SH-SY5Y (cell line): ENCODE data around the gene KLHL8.

Experiments
- GATA2 ChIP-seq: IDR thresholded peaks from 2 replicates; pipeline ENCODE4 v1.6.1; 2011; ENCODE audit warnings: mild to moderate bottlenecking, low read depth, low read length
- GATA3 ChIP-seq: IDR thresholded peaks from 2 replicates; pipeline ENCODE4 v1.6.1; 2011; ENCODE audit warnings: low read depth, mild to moderate bottlenecking, low read length, moderate library complexity

Gene KLHL8

DNA sequence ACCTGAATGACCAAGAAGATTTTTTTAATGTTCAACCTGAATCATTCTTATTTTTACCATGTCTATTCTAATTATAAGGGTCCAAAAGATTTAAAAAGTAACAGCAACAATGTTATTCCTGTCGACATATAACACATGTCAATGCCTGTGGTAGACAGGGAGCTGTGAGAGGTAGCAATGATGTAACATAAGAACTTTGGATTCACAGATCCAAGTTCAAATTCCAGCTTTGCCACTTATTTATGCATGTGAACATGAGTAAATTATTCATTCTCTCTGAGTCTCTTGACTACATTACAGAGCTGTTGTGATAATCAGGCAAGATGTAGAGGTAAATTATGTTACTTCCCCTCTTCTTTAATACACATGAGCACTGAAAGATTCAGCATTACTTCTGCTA lies 54.5 kb downstream of the KLHL8 start:
- TF ChIP-seq GATA3, result no peak
- TF ChIP-seq GATA2, result no peak

DNA sequence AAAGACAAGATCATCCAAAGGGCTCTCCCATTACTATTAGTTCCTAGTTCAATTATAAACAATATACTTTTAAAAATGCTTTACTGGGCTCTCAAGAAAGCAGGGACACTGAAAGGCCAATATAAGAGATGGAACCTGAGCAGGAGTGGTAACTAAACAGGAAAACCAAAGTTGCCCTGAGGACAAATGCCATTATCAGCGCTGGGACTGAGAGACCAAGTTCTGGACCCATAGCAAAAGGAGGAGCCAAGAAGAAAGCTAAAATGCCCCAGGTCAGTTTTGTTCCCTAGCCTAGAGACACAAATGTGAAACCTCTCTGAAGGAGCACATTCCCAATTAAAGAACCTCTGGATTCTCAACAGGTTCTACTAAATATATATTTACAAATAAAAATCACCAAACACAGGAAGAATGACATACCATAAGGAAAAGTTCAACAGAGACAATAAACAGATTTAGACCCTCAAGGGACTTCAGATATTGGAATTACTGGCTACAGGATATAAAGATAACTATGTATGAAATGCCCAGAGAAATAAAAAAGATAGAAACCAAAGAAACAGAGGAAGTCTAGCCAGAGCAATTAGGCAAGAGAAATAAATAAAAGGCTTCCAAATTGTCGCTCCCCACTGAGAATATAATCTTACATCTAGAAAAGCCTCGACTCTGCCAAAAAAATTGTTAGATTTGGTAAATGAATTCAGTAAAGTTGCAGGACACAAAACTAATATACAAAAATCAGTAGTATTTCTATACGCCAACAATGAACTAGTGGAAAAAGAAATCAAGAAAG lies 67.1 kb downstream of the KLHL8 start:
- no peak for TF ChIP-seq GATA3
- TF ChIP-seq GATA2, result no peak

DNA sequence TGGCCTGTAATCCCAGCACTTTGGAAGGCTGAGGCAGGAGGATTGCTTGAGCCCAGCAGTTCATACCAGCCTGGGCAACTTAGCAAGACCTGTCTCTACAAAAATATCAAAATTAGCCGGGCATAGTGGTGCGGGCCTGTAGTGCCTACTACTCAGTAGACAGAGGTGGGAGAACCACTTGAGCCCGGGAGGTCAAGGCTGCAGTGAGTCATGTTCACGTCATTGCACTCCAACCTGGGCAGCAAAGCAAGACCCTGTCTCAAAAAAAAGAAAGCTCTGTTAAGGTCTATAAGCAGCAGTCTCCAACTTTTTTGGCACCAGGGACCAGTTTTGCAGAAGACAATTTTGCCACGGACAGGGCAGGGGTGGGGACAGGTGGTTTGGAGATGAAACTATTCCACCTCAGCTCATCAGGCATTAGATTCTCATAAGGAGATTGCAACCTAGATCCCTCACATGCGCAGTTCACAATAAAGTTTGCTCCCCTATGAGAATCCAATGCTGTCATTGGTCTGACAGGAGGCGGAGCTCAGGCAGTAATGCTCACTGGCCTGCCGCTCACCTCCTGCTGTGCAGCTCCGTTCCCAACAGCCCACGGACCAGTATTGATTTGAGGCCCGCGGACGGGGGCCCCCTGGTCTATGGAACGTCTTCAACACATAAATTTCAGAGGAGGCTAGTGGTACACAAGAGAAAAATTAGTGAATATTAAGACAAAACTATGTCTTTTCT lies 67.9 kb downstream of the KLHL8 start:
- TF ChIP-seq GATA2 (no peak), GATA3 (no peak)

DNA sequence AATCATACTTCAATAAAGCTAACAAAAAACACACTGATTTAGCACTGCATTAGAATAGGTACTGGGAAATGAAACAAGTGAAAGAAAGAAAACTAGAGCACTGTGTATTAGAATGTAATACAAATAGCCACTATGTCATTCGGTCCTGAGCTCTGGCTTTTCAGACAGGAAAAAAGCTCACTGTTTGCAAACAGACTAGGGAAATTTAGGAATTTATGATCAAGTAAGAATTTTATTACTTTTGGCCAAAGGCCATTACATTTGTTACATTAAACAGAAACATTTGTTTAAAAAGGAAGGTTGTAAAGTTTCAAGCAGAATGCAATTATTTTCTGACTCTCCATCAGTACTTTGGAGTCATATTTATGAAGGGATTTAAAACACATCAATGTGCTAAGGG lies 68.7 kb downstream of the KLHL8 start:
- TF ChIP-seq GATA2, result no peak
- no peak for TF ChIP-seq GATA3

DNA sequence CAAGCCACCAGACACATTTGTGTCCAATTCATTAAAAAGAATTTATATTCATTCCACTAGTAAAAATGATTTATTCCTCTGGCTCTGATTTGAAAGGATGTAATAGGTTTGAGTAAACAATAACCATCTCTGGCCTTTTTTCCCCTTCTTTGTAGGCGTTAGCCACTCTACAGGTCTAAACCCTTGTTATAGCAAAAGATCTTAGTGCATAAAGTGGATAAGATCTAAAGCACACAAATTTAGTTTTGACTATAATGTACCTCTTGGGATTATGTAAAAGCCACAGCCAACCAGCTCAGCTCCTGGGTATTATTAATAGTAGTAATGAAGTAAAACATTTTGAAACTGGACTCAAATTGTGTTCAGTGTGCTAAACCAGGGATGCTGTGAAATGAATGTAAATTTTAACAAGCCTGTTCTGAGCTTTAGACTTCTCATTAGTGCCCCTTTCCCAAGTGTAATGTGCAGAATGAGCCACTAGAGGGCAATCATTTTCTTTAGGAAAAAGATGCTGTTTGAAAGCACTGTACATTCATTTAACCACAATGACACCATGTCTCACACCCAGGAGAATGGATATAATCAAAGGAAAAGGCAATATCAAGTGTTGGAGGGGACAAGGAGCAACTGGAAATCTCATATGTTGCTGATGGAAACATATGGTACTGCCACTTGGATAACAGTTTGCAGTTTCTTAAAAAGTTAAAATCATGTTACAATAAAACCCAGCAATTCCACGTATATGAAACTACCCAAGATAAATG lies 69.7 kb downstream of the KLHL8 start:
- no peak for TF ChIP-seq GATA3
- no peak for TF ChIP-seq GATA2

DNA sequence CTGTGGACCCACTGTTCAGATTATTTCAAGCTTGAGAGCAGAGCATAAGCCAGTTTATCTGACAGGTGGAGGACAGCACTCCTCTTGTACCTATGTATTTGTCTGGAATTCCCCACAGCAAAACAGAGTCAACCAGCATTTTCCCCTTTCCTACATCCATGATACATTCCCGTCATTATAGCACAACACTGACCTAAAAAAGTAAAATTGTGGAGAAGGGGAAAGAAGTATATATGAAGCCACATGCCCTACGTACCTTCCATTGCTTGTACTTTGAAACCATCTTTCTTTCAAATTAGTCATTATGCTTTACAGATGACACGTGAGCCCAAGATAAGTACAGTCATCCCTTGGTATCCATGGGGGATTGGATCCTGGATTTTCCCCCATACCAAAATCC lies 73.3 kb downstream of the KLHL8 start:
- TF ChIP-seq GATA2, result no peak
- TF ChIP-seq GATA3, result no peak

DNA sequence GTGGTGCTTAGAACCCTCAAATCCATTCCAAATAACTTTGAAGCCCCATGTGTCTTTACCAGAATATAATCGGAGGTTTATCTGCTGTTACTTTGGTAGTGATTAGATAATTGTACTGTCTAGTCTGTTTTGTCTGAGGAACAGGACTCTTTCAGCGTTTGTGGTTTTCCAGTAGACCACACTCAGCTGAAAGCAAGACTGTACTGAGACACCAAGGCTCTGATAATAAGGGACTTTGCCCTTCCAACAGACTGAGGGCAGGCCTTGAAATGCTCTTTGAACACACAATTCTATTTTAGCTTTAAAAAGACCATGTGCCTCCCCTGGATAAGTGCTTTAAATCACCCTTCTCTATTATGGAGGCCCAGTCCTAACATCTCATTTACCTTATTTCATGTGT lies 76.1 kb downstream of the KLHL8 start:
- no peak for TF ChIP-seq GATA3
- no peak for TF ChIP-seq GATA2

DNA sequence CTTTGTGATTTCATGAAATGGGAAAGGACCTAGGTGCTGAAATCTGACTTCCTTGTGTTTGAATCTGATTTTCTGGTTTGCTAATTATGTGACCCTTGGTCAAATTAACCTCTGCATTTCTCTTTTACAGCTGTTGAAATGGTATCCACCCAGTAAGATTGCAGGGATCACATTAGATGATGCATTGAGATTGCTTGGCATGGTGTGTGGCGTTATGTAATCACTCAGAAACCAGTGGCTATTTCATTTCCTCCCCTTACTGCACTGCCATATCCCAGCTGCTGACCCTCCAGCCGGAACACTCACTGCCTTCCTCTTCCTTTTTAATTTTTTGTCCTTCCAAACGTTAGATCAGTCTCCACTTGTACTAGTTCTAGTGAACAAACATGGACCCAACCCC lies 79.0 kb downstream of the KLHL8 start:
- TF ChIP-seq GATA3 (no peak), GATA2 (no peak)

DNA sequence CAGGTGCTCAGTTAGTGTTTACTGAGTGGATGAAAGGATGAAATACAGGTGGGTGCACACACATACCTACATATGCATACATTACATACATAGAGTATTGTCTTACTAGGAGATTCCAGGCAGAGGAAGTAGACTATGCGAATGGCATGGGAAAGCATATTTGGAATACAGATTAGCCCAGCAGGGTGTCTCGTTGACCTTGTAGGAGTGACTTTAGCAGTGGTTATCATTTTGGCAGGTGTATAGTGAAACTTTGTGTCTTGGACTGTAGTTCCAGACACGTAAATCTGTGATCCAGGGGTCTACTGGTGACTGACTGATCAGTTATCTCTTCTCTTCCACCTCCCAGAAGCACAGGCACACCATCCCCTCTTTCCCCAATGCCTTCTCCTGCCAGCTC lies 86.3 kb downstream of the KLHL8 start:
- TF ChIP-seq GATA3, result no peak
- no peak for TF ChIP-seq GATA2

DNA sequence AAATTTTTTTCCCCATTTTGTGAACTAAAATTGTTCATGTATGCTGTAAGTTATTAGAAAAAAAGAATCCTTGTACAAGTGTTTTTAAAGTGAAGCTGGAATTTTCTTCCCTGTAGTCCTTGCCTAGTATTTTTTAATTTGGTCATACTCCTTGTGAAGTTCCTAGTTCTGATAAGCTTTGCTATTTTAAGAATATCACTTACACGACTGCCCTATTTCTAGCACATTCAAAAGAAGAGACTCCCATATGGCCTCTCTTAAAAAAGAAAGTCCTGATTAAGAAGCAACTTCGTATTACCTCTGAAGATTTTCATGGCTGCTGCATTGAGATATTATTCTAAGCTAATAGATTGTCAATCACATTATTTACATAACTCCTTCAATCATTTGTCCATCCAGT lies 87.2 kb downstream of the KLHL8 start:
- TF ChIP-seq GATA2, result no peak
- TF ChIP-seq GATA3, result no peak

DNA sequence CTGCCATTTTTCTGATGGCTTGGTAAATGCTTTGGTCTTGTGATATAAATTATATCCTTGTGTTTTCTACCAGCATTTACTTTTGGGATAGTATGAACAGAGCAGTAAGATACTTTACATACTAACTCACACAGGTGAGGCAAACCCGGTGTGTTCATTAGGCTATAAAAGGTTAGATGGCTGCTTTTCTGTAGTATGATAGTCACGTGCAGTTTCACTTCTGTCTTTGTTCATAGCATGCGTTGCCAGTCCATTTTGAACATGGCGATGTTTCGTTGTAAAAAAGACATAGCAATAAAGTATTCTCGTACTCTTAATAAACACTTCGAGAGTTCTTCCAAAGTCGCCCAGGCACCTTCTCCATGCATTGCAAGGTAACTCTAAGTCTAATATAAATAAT lies 88.4 kb downstream of the KLHL8 start:
- TF ChIP-seq GATA3, result no peak
- no peak for TF ChIP-seq GATA2

DNA sequence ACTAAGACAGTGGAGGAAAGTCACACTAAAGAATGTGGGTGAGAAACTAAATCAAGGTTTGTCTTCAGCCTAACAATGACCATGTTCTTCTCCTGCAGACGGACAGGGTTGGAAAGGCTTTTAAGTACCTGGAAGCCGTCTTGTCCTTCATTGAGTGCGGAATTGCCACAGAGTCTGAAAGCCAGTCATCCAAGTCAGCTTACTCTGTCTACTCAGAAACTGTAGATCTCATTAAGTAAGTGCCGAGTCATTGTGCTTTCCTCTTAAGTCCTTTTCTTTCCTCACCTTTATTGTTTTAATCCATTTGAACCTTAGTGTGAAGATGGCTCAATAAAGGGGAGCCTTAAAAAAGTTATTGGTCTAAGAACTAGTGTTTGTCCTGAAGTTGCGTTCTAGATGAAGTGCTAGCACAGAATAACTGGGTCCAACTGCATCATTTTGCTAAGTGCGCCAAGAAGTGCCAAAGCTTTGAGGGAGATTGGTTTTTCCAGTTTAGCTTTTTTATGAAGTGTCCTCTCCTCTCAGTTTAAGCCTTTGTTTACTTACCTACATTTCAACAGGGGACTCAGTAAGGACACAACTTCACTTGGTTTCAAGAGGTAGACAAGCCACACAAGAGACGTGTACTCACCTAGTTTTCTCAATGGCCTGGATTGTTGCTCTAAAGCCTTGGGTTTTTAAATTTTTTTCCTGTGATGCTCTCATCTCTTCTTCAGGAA lies 89.3 kb downstream of the KLHL8 start:
- no peak for TF ChIP-seq GATA3
- TF ChIP-seq GATA2, result no peak

DNA sequence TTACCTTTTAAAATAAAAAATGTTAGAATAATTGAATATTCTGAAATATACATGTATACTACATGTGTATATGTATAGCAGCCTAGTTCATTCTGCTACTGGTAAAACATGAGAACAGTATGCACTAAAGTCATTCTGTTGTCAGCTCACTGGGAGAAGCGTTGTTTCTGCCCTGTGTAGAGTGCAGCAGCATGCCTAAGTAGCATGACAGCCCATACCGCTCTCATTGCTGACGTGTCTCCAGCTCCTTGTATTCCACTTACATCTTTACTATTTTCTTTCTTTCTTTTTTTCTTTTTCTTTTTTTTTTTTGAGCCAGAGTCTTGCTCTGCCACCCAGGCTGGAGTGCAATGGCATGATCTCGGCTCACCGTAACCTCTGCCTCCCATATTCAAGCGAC lies 90.7 kb downstream of the KLHL8 start:
- TF ChIP-seq GATA3 (no peak), GATA2 (no peak)

DNA sequence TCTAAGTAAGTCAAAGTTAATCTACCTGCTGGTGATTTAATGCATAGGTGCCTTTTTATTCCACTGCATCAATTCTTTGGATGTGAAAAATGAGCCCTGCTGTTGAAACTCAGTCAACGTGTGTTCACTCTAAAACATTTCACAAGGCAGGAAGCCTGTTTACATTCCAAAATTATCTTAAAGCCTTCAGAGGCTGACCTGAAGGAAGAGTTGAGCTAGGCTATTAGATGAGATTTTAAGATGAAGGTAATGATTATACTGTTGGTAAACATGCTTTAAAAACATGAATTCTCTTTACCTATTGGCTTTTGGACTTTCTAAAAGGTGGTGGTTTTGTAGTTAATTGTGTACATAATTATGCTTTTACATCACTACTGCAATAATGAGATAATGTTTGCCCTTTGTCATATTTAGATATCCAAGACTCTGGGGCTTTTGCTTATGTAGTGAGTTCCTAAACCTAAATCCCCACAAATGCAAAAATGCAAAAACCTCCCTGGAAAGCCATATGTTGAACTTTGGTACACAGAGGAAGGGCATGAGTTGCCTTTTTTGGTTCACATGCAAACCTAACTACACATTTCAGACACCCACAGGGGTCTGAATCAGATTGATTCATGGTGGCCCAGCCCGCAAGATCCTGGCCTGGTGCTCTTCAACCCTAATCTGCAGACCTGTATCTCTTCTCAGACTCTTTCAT lies 92.3 kb downstream of the KLHL8 start:
- no peak for TF ChIP-seq GATA2
- TF ChIP-seq GATA3, result no peak
